Renal cortex interstitium (tissue), 11 donors: Measurements from ENCODE around the gene CRYL1. TPM values are rescaled to one million over a fixed set of nuclear protein-coding genes. Genes with fewer than 3 reads are reported as not detected.

Experiments
- DNase-seq, 11 donors: peaks; one replicate each; pipeline ENCODE4 v3.0.0-alpha.2; 2013; ENCODE audit warnings: low read depth in 9 of 11, low spot score in 4 of 11; ENCODE audit errors: extremely low read depth in 1 of 11
- polyA plus RNA-seq, 3 donors: library from polyadenylated mRNA; unstranded; fragments of 120-200 nt; gene quantifications; one replicate each; pipeline ENCODE4 v1.2.1, GENCODE V29; 2013; ENCODE audit not compliant: insufficient read length in 3 of 3

CRYL1 gene
- polyA plus RNA-seq, 3 donors: 127 to 140 (median 129) TPM

DNA sequence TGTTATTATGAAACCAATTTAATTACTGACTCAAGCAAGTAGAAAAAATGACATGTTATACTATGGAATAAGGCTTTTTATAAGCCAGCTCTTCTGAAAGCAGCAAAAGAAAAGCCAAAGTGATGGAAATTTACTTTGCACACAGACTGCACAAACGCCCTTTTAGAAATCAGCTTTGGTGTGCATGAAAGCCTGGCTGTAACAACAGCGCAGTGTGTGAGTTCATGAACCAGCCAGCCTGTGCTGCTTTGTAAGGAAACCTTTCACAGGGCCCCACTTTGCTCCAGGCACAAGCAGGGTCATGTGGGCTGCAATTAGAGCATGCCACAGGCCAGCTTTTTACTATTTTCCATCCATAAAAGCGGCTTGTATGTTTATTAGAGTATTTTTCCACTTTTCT lies 27.7 kb upstream of the CRYL1 start:
- peak in 1 of 11 donors; percentile 38 for DNase-seq

DNA sequence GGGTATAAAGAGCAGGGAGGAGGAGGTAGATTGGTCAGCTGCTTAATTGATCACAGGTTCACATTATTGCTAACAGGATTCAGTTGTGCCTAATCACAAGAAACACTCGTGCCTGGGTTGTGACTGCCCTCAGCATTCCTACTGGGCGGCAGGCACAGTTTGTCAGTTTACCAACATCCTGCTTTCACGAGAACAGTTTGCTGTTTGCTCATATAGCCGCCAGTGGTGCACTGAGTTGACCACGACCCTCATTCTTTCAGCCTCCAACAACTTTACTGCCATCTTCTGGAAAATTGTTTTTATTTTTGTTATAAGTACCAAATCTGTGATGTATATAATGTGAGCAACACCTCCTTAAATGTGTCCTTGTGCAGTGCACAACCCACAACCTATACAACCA lies 25.1 kb upstream of the CRYL1 start:
- no peak for DNase-seq

DNA sequence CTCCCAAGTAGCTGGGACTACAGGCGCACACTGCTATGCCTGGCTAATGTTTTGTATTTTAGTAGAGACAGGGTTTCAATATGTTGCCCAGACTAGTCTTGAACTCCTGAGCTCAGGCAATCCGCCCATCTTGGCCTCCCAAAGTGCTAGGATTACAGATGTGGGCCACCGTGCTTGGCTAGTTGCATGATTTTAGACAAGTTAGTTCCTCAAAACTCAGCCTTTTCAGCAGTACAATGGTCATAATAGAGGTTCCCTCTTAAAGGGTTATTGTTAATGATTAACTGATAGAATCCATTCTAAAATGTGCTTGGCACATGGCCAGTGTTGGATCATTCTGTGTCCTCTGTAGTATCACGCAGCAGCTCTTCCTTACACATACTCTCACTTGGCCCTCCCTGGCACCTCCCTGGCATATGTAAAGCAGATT lies 21.8 kb upstream of the CRYL1 start:
- DNase-seq: peak in 1 of 11 donors; percentile 54

DNA sequence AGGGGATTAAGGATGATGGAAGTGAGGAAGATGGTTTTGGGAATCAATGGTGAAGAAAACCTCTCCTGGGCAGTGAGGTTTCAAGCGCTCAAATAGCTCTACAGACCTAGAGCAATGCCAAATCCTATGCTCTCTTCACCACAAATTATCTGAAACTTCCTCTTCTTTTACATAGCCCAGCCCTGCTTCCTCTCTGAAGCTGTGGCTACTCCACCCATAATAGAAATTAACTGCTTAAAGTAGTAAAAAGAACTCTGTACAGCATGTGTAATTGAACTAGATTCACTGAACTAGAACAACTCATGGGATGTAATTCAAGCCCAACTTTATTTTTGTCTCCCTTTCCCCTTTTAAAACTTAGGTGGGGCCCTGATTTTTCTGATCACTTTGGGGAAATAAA lies 20.9 kb upstream of the CRYL1 start:
- DNase-seq: no peak

DNA sequence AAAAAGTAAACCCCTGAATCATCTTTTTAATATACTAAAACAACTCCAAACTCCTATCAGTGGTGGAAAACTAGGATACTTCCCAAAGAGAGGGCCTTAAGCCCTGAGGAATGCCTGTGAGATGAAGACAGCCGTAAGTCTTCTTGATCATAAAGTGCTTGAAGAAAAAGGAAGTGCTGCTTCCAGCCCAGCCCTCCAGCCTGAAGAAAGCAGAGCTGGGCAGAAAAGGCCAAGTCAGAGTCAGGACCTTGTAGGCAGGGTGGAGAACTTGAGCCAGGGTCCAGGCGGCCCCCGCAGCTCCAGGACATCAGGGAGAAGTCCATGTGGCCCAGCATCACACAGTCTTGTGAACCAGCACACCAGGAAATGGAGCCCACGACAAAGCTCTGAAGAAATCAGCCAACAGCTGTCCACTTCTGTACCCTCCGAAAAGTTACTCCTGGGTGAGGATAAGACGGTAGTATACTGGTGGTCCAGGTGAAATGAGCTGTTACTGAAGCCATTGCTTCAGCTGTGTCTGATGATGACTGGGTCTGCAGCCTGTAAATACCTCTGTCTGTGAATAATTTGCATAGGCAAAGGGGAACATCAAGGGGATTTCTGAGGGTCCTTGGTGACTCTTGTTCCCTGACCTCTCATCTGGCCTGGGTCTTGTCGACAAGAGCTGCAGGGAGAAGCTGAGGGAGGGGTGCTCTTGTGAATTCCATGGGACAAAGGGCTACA lies 18.7 kb upstream of the CRYL1 start:
- no peak for DNase-seq

DNA sequence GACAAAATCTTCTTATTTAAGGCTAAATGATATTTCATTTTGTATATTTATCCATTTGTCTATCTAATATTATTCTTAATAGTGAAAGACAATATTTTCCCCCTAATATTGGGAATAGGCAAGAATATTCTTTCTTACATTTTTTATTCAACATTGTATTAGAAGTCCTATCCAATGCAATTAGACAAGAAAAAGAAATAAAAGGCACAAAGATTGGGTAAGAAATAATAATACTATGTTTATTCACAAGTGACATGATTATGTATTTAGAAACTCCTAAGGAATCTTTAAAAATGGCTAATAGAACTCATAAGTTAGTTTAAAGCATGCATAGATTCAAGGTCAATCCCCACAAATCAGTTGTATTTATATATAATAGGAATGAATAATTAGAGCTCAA lies 11.3 kb upstream of the CRYL1 start:
- DNase-seq: no peak

DNA sequence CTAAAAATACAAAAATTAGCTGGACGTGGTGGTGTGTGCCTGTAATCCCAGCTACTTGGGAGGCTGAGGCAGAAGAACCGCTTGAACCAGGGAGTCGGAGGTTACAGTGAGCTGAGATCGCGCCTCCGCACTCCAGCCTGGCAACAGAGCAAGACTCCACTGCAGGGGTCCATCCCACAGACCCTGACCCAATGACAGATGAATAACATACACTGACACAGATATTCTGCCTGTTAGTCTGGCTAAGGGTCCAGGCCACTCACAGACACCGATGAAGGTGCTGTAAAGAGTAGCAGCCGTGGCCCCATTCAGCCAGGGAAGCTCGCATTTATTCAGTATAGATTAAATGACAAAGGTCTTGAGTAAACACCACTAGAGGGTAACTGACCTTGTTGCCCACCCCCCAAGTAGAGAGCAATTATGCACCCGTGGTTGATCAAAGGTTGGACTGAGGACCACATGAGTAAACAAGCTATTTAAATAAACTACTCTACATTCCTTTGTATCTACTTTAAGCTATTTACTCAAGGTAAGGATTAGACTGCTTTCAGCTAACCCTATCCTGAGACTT lies 8.5 kb upstream of the CRYL1 start:
- DNase-seq: no peak

DNA sequence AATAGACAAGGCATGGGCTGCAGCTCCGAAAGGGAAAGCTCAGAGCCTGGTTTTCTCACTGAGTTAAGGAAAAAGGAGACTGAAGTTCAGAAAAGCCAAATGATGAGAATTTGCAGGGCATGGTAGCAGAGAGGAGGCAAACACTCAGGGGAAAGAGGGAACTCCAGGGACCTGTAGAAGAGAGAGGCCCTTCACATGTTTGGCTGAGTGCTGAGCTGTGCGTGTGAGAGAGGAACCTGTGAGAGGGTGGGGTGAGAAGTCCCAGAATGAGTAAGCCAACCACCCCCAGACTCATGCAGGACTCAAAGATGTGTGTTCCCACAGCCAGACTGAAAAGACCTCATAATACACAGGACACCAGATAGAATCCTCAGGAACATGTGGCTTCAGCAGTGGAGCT lies 2.8 kb upstream of the CRYL1 start:
- no peak for DNase-seq

DNA sequence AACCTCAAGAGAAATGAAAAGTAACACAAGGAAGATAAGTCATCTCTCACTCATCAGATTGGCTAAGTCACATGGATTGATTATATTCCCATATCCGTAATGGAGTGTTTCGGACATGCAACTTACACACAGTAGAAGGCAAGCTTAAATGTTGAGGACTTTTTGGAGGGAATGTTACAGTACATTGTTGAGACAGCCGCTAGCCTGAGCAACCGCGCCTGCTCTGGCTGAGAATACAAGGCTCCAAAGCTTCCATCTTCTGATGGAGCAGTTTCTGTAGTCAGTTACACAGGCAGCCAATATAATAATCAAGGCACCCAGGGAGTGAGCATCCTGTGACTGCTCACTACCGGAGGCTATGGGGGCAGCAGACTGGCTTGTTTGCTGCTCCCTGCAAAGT lies 1.0 kb upstream of the CRYL1 start:
- DNase-seq: no peak

DNA sequence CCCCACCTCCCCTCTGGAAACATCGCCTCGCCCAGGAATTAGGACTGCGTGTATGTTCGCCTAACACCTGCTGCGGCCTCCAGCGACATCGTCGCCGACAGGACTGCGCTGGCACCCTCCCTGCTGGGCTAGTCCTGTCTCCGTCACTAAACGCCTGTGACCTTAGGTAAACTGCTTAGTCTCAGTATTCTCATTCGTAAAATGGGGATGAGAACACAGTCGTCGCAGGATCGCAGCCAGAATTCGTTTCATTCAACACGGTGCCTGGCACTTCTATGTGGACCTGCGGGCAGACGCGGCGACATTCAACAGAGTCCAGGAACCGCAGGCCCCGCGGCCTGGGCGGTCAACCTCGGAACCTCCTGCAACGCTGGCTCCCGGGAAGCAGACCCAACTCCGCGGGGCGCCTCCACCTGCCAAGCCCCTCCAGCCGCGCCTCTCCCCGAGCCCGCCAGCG lies 485 bp downstream of the CRYL1 start:
- no peak for DNase-seq

DNA sequence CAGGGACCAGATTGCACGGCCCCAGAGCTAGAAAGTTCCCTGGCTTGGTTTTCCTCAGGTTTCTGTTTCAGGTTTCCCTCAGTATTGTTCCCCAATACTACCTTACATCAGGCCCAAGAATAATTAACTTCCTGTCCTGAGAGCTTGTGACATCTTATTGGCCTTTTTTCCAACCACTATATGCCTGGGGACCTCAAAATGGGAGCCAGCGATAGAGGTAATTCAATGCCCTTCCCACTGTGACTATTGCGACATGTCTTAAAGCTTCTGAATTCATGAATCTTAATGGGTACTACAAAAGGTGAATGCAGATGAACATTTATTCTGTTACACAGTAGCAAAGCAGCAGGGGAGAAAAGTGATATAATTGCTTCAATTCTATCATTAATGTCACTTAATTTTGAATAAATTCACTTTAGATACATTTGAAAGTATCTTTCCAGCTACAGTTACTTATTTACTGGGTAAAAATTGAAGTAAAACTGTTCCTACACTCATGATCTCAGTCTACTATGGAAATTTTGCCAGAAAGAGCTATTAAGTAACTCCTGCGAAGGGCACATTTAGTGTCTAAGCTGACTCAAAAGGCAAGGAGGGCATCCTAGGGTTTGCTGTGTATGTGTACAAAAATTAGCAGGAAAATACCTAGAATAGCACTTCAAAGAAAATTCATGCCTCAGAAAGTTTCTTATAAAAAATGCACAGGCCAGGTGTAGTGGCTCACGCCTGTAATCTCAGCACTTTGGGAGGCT lies 4.1 kb downstream of the CRYL1 start:
- DNase-seq: no peak

DNA sequence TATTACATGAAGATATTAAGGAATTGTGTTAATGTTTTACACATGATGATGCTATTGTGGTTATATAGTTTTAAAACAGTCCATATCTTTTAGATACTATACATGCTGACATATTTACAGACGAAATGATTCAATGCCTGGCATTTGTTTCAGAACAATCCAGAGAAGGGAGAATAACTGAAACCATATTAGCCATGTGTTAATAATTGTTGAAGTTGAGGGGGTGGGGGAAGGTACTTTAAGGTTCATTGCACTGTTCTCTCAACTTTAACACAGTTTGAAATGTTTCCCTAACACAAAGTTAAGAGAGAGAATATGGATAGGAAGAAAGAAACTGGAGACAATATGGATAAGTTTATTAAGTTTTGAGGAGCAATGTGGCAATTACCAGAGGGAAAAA lies 5.8 kb downstream of the CRYL1 start:
- no peak for DNase-seq

DNA sequence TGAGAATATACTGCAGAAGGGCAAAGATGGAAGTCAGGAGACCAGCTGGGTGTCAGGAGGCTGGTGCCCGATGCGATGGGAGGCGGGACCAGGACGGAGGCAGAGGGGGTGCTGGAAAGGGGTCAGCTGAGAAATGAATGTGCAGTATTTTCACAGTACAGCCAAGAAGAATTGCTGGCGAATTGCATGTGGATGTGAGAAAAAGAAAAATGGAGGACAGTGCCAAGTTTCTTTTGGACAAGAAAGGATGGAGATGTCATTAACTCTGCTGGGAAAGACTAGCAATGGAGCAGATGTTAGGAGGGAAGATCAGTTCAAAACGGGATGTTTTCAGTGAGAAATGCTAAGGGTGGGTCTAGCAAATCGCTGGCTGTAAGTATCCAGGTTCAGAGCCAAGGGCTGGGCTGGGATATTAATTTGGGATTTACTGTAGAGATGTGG lies 7.0 kb downstream of the CRYL1 start:
- DNase-seq: no peak

DNA sequence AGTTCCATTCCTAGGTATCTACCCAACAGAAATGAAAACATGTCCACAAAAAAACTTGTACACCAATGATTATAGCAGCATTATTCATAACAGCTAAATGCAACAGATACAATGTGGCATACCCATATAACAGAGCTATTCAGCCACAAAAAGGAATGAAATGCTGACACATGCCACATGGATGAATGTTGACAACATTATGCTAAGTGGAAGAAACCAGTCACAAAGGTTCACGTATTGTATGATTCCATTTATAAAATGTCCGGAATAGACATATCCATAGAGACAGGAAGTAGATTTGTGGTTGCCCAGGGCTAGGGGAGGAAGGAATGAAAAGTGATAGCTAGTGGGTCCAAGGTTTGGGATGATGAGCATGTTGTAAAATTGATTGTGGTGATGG lies 10.8 kb downstream of the CRYL1 start:
- no peak for DNase-seq

DNA sequence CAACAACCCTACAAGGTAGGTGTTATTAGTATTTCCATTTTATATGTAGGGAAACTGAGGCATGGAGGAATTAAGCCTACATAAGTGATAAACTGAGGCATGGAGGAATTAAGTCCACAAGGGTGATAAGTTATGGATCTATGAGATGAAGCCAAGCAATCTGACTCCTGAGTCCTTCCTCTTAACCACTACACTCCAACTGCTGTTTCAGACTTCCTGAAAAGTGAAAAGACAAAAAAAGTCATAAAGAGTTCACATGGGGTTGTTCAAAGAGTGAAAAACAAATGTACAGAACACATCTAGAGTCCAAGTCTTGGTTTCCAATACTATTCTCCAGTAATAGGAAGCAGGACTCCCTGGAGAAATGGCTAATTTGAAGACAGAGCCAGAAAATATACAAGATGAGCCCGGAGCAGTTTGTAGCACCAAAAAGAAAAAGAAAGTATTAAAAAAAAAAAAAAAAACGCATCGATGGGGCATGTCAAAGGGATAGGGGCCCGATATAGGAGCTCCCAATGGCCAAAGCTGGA lies 12.1 kb downstream of the CRYL1 start:
- no peak for DNase-seq

DNA sequence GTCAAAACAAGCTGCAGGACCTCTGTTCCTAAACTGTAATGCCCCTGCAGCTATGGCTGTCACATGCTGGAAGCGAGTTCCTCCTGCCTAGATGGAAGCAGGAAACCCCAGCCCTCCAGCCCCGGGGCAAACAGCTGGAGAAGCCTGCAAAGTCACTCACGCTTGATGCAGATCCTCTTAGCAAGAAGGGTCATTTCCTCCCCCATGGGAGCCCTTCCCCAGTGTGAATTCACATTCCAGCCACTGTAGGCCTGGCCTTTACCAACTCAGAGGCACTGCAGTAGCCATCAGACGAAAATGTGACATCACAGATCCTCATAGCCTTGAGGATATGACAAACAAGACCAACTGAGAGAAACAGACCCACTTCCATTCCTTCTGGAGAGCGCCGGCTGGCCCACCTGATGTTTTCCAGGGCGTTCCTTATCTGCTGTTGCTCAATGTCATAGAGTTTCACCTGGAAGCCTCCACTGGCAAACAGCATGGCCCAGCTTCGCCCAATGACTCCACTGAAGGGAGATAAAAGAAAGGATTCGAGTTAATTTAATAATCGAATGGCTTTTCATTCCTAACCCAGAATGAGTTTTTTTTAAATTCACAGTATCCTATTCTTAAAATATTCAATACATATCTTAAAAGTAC lies 13.5 kb downstream of the CRYL1 start:
- DNase-seq: no peak

DNA sequence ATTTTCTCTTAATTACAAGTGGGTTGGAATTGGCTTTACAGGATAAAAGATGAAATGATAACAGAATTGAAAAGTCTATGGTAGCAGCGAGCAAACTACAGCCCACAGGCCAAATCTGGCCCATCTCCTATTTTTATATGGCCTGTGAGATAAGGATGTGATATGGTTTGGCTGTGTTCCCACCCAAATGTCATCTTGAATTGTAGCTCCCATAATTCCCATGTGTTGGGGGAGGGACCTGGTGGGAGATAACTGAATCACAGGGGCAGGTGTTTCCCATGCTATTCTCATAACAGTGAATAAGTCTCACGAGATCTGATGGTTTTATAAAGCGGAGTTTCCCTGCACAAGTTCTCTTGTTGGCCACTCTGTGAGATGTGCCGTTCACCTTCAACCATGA lies 19.0 kb downstream of the CRYL1 start:
- DNase-seq: no peak

DNA sequence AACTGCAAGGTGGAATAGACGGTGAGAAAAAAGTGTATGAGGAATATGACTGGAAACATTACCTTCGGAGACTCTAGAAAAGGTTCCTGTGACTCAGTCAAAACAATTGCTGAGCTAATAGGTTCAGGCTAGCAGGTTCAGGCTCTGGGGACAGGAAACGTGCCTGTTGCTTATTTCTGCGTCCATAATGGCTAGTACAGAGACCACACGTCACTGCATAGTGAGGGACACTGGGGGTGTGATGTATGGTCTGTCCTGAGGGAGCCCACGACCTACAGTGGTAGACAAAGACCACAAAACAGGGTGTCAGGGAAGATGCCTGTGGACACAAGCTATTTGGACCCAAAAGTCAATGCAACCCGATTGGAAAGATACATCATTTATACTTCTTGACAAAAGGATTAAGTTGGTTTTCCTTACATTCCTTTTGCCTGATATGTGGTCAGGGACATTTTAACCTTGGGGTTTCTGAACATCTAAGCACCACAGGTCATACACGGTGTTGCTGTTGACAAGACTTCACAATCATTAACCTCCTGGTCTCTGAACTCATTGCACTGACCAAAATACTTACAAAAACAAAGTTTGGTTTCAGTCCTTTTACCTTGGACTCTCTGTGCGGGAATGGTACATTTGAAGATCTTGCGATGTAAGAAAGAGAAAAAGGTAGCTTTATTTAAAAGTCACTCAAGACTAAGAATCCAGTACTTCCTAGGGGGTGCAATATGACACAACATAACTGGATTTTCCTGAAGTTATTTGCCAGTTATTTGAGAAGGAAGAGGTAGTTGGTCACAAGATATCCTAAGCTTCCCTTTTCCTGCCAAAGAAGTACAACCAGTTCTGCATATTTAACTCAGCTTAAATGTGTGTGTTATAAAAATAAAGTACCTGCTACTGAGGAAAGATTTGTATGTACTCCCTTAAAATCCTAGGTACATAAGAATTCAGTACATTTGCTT lies 20.0 kb downstream of the CRYL1 start:
- DNase-seq: no peak
